ENCODE measurements around the gene ARMH2. TPM values are rescaled to one million over a fixed set of nuclear protein-coding genes. Genes with fewer than 3 reads are reported as not detected.
"Not testable (repeated sequence)": the region's sequence is repeated elsewhere in the genome, so short reads cannot be mapped to it uniquely, and the experiment has no call there.

The ARMH2 gene
- total RNA-seq, 1 donor from 2014 or later, result not detected

- DNase-seq, result no peak
Measured at GRCh38 chr6:24809728-24810127, 11.0 kb upstream of the ARMH2 start.

- DNase-seq, result no peak
Measured at GRCh38 chr6:24807584-24807983, 8.9 kb upstream of the ARMH2 start.

DNA sequence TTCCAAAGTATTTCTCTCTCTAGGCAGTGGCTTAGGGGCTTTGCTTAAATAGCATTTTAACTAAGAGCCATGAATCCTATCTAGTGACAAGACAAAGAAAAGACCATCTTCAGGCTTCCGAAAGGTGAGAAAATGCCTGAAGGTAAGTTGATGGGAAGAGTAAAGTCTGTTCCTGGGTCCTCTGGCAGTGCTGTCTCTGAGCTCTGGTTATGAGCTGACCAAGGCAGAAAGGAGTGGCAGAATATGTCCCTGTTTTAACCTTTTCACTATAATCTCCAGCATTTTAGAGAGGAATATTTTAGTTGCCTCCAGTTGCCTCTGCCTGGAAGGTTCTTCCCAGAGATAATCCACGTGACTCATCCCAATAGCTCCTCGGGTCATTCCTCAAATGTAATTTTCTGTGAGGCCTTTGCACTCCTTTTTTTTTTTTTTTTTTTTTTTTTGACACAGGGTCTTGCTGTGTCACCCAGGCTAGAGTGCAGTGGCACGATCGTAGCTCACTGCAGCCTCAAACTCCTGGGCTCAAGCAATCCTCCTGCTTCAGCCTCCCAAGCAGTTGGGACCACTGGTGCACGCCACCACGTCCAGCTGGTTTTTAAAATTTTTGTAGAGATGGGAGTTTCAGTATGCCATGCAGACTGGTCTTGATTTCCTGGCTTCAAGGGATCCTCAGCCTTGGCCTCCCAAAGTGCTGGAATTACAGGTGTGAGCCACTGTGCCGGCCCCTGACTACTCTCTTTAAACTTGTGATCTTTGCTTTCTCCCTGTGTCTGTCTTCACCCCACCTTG, 3.7 kb upstream of the ARMH2 start:
- no peak for DNase-seq

DNA sequence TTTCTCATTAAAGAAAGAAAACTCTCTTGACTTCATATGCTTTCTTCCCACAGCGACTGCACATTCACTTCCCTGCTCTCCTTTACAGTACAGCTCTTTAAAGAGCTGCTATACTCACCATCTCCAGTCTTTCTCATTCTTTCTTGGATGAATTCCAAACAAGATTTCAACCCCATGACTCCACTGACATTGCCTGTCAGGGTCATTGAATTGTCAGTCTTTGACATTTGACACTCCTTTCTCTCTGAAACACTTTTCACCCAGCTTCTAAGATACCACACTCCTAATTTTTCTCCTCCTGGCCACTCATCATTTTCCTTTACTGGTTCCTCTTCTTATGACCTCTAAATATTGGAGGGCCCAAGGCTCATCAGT, 811 bp upstream of the ARMH2 start:
- DNase-seq, result no peak

DNA sequence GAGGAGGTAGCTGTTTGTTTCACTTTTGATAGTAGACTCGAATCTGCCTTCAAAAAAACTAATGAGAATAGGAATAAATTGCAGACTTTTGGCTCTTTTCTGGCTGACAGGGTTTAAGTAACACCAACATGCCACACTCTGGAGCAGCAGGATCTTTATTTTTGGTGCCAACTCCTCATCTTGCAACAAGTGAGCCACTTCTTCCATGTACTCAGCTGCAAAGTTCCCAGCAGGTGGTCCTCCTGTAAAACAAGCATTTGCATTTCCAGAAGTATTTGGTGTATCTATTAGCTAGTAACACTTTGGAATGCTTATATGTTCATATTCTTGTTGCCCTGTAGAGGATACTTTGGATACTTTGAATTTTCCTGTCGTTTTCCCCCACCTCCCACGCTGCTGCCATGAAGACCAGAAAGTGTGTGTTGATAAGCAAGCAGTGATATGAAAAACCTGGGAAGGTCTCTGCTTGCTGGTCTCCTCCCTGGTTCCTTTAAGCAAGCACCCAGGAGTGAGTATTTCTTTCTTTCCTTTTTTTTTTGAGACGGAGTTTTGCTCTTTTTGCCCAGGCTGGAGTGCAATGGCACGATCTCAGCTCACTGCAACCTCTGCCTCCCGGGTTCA, 1.0 kb downstream of the ARMH2 start:
- DNase-seq, result no peak

GRCh38 chr6:24796616-24797290, 2.0 kb downstream of the ARMH2 start:
- DNase-seq, result no peak

GRCh38 chr6:24795106-24795505, 3.6 kb downstream of the ARMH2 start:
- no peak for DNase-seq

GRCh38 chr6:24788031-24788665, 10.6 kb downstream of the ARMH2 start:
- DNase-seq, result no peak

DNA sequence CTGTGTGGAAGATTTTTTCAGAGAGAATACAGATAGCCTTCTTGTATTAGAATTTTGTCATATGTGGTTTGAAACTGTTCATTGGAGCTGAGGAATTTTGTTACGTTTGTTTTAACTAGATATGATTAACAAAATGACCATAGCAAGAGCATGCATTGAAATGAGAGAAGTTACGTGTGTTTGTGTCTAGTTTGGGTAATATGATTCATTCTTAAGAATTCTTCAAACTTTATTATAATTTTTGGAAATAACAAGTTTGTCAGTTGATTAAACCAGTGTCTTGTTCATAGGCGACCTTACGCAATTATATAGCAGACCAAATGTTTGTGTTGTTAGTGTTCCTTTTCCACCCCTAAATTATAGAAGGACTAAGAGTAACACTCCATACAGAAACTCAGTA, 18.5 kb downstream of the ARMH2 start:
- DNase-seq, result no peak

DNA sequence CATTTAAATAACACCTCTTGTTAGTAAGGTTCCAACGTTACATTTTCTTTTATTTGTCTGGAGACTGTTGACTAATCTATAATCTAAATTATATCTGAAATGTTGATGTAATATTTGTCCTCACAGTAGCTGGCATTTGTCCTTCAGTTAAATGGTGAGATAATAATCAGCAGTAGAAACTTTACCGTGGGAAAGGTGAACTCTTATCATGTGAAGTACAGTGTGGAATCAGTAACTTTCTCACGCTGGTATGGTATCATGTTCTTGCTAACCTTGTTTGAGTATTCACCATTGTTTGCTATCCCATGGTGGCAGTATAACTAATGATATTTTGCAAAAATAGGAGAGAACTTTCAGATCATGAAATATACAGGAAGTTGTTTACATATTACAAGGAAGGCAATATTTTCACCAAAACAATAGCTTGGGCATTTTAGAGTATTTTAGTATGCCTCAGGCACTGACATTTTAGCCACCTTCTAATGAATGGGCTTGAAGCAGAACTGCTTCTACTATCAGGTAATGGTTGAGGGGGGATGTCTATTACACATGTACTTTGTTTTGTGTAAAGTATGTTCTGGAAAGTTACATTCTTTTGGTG, 19.2 kb downstream of the ARMH2 start:
- DNase-seq, result peak; percentile 23

GRCh38 chr6:24778878-24779277, 19.8 kb downstream of the ARMH2 start:
- DNase-seq, result no peak

GRCh38 chr6:24778121-24778520, 20.6 kb downstream of the ARMH2 start:
- no peak for DNase-seq

- no peak for DNase-seq
Measured at GRCh38 chr6:24777227-24777626, 21.5 kb downstream of the ARMH2 start.

DNA sequence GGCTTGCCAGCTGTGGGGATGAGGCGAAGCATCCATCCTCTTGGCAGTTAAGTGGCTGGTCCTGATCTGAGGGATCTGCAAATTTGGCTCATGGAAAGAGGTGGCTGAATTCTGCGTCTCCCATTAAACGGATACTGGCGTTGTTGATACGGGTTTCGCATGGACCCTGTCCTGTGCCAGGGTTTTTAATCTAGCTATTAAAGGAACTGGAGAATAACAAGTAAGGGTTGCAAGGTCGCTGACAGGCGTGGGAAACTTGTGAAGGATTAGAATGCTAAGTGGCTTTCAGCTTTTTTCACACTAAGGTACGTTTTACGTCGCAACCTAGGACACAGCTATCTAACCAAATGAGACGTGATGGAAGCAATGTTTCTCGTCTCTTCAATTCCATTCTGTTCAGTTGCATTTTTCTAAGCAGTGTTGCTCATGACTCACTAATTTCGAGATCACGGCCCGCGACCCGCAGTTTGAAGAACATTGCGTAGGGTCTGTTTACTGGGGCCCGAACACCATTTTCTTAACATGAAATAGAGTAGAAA, 23.1 kb downstream of the ARMH2 start:
- DNase-seq, result peak; percentile 64

DNA sequence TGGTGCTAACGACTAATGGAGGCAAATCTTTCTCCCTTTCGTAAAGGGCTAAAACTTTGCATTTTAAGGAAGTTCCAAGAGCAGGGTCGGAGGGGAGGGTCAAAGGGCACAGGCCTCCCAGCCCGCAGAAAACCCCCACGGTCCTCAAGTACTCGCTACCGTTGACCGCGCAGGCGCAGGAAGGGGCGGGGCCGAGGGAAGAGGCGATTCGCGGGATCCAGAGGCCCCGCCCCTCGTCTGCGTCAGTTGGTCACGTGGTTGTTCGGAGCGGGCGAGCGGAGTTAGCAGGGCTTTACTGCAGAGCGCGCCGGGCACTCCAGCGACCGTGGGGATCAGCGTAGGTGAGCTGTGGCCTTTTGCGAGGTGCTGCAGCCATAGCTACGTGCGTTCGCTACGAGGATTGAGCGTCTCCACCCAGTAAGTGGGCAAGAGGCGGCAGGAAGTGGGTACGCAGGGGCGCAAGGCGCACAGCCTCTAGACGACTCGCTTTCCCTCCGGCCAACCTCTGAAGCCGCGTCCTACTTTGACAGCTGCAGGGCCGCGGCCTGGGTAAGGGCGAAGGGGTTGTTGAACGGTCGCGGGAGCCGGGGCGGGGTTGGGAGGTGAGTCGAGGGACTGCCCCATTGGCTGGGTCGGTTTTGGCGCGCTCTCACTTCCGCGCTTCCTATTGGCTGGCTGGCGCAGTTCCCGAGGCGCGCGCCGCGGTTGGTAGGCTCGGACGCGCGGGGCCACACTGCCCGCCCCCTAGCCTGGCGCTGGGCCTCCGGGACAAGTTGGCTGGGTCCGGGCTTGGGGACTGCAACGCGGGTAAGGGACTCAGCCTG, 23.8 kb downstream of the ARMH2 start, which contains the start of gene GMNN:
Gene GMNN (plus strand): TSS at position 242 of the 824 bp plus-strand sequence. CDS start 2,310 bp downstream, outside the sequence.
- DNase-seq, result peak; percentile 96

GRCh38 chr6:24768361-24768760, 30.4 kb downstream of the ARMH2 start:
- DNase-seq, result no peak

DNA sequence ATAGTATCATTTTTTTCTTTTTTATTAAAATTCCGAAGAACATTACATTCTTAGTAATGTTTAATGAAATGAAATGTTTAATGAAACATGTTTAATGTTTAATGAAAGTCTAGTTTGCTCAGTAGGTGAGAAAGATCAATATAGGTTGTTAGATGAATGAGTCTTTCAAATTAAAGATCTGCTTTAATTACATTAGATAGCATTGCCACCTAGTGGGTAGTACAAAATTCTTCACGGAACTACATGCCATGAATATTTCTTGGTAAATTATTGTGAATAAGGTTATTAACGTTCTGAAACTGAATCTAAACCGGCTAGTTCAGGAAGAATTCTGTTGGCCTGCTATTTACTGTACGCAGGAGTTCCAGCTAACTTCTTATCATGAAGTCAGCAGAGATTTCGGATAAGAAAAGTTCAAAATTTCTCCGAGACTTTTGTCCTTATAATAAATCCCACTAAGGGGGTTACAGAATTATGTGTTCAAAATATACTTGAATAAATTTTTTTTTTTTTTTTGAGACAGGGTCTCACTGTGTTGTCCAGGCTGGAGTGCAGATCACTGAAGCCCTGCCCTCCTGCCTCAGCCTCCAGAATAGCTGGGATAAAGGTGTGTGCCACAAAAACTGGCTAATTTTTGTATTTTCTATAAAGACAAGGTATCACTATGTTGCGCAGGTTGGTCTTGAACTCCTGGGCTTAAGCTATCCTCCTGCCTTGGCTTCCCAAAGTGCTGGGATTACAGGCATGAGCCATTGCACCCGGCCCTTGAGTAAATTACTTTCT, 31.8 kb downstream of the ARMH2 start:
- peak; percentile 60 for DNase-seq

GRCh38 chr6:24765968-24766367, 32.7 kb downstream of the ARMH2 start:
- DNase-seq, result not testable (repeated sequence)

DNA sequence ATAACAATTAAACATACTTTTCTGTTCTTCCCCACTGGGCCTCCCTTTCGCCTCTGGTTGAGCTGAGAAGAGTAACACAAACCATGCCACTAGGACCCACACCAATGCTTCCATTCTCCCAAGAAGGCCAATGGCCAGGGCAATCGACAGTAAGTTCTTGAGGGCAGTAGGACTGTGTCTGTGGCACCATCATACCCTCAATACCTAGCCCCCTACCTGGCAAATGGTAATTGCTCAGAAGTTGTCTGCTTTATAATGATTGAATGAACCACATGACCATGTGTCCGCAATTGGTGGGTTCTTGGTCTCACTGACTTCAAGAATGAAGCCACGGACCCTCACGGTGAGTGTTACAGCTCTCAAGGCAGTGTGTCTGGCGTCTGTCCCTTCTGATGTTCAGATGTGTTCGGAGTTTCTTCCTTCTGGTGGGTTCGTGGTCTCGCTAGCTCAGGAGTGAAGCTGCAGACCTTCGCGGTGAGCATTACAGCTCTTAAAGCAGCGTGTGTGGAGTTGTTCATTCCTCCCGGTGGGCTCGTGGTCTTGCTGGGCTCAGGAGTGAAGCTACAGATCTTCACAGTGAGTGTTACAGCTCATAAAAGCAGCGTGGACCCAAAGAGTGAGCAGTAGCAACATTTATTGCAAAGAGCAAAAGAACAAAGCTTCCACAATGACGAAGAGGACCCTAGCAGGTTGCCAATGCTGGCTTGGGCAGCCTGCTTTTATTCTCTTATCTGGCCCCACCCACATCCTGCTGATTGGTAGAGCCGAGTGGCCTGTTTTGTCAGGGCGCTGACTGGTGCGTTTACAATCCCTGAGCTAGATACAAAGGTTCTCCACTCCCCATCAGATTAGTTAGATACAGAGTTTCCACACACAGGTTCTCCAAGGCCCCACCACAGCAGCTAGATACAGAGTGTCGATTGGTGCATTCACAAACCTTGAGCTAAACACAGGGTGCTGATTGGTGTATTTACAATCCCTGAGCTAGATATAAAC, 33.6 kb downstream of the ARMH2 start:
- DNase-seq, result not testable (repeated sequence)
